Activated CD8-positive, alpha-beta T cell treated with anti-CD3 and anti-CD28 coated beads for 36 hours (primary cell): ENCODE results near the gene DNAJB13. TPM values are rescaled to one million over a fixed set of nuclear protein-coding genes. Genes with fewer than 3 reads are reported as not detected.
"Not testable (repeated sequence)": the region's sequence is repeated elsewhere in the genome, so short reads cannot be mapped to it uniquely, and the experiment has no call there.

Source experiments
- ATAC-seq: fragments of 200-7000 bp; cut with Tn5 transposase; one replicate; pipeline ENCODE4 v1.10.0; 2021; ENCODE audit warnings: mild to moderate bottlenecking, moderate library complexity
- CTCF ChIA-PET: fragments of 350-600 bp; sonication (Branson Sonifier 250); formaldehyde crosslinking; loops from one replicate; lab custom pipeline; 2021; ENCODE audit warnings: antibody characterized with exemption; lab: Charles Lee
- POLR2A ChIA-PET: fragments of 350-600 bp; sonication (Branson Sonifier 250); formaldehyde crosslinking; loops from one replicate; lab custom pipeline; 2021; ENCODE audit warnings: antibody characterized with exemption; lab: Charles Lee
- DNase-seq: peaks from one replicate; pipeline ENCODE4 v3.0.0-alpha.2; 2020
- H3K27ac Mint-ChIP-seq: one replicate; pipeline ENCODE4 v1.8.0; 2021; ENCODE audit warnings: mild to moderate bottlenecking, mixed read lengths
- H3K27me3 Mint-ChIP-seq: one replicate; pipeline ENCODE4 v1.8.0; 2021; ENCODE audit warnings: mixed read lengths
- H3K36me3 Mint-ChIP-seq: one replicate; pipeline ENCODE4 v1.8.0; 2021; ENCODE audit warnings: low read depth, mixed read lengths
- H3K4me1 Mint-ChIP-seq: one replicate; pipeline ENCODE4 v1.8.0; 2021; ENCODE audit warnings: low read depth, mixed read lengths
- H3K4me3 Mint-ChIP-seq: one replicate; pipeline ENCODE4 v1.8.0; 2021; ENCODE audit warnings: mild to moderate bottlenecking, moderate library complexity, mixed read lengths
- H3K9me3 Mint-ChIP-seq: one replicate; pipeline ENCODE4 v1.8.0; 2021; ENCODE audit warnings: mixed read lengths
- intact Hi-C: fragments of 100-400 bp; cut with micrococcal nuclease; formaldehyde crosslinking; loops from one replicate; pipeline ENCODE4 v1.10.0; 2022
- total RNA-seq, 2 experiments: library from RNA; stranded (reverse); gene quantifications; one replicate each; pipeline ENCODE4 v1.2.3, GENCODE V29; 2021
- TF ChIP-seq, protein P1 (sequence below): fragments of 200-600 bp; IDR thresholded peaks from one replicate; pipeline ENCODE4 v1.8.0; 2022; ENCODE audit warnings: antibody characterized with exemption, mild to moderate bottlenecking

The DNAJB13 gene
- total RNA-seq, 2 experiments from 2014 or later = 0.18 TPM; not detected in 1

DNA sequence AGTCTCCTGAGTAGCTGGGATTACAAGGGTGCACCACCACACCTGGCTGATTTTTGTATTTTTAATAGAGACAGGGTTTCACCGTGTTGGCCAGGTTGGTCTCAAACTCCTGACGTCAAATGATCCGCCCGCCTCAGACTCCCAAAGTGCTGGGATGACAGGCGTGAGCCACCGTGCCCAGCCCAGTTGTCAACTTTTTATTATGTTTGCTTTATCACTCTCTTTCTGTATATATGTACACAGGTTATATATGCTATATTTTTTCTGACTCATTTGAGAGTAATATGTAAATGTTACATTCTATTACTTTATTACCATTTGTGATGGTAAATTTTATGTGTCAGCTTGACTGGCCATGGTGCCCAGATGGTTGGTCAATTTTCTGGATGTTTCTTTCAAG lies 18.9 kb upstream of the DNAJB13 start:
- intact Hi-C loops = no loop called here
- H3K36me3 Mint-ChIP-seq = peaks cover 18% of the 10 kb centered on the region
- H3K9me3 Mint-ChIP-seq = no peaks in the 10 kb centered on the region
- H3K4me3 Mint-ChIP-seq = no peak overlapping the region
- ChIA-PET CTCF (interaction anchor here (0.9 to 1.4 kb wide), 2 partner anchors 9 to 10 kb away, joined by 3 read pairs; no protein-coding TSS in a partner anchor), POLR2A (no interaction called here)
- no peak overlapping the region for H3K27ac Mint-ChIP-seq
- no peaks in the 10 kb centered on the region for H3K4me1 Mint-ChIP-seq
- no peak for ATAC-seq
- no peaks in the 10 kb centered on the region for H3K27me3 Mint-ChIP-seq
- TF ChIP-seq, protein P1, sequence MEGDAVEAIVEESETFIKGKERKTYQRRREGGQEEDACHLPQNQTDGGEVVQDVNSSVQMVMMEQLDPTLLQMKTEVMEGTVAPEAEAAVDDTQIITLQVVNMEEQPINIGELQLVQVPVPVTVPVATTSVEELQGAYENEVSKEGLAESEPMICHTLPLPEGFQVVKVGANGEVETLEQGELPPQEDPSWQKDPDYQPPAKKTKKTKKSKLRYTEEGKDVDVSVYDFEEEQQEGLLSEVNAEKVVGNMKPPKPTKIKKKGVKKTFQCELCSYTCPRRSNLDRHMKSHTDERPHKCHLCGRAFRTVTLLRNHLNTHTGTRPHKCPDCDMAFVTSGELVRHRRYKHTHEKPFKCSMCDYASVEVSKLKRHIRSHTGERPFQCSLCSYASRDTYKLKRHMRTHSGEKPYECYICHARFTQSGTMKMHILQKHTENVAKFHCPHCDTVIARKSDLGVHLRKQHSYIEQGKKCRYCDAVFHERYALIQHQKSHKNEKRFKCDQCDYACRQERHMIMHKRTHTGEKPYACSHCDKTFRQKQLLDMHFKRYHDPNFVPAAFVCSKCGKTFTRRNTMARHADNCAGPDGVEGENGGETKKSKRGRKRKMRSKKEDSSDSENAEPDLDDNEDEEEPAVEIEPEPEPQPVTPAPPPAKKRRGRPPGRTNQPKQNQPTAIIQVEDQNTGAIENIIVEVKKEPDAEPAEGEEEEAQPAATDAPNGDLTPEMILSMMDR = no peak
- DNase-seq = no peak

GRCh38 chr11:73932781-73933180 lies 18.0 kb upstream of the DNAJB13 start:
- ATAC-seq (no peak), DNase-seq (no peak)
- Mint-ChIP-seq H3K9me3 (no peaks in the 10 kb centered on the region), H3K4me1 (no peaks in the 10 kb centered on the region), H3K27ac (no peak overlapping the region), H3K27me3 (no peaks in the 10 kb centered on the region), H3K36me3 (peaks cover 17% of the 10 kb centered on the region), H3K4me3 (no peak overlapping the region)
- ChIA-PET POLR2A (no interaction called here), CTCF (interaction anchor here (0.9 kb wide), 1 partner anchor 8 kb away, joined by 3 read pairs; no protein-coding TSS in a partner anchor)
- intact Hi-C loops = no loop called here
- TF ChIP-seq, protein P1 = no peak

DNA sequence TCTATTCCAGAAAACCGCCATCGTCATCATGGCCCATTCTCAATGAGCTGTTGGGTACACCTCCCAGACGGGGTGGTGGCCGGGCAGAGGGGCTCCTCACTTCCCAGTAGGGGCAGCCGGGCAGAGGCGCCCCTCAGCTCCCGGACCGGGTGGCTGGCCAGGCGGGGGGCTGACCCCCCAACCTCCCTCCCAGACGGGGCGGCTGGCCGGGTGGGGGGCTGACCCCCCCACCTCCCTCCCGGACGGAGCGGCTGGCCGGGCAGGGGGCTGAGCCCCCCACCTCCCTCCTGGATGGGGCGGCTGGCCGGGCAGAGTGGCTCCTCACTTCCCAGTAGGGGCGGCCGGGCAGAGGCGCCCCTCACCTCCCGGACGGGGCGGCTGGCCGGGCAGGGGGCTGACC lies 14.8 kb upstream of the DNAJB13 start:
- peaks cover 18% of the 10 kb centered on the region for H3K36me3 Mint-ChIP-seq
- intact Hi-C loops, ATAC-seq, CTCF ChIA-PET, POLR2A ChIA-PET, DNase-seq, H3K4me3 Mint-ChIP-seq, H3K27ac Mint-ChIP-seq, H3K4me1 Mint-ChIP-seq, H3K9me3 Mint-ChIP-seq, H3K27me3 Mint-ChIP-seq: not testable (repeated sequence)

- Mint-ChIP-seq H3K9me3 (peaks cover 6% of the 10 kb centered on the region), H3K36me3 (peaks cover 21% of the 10 kb centered on the region), H3K4me1 (peaks cover 3% of the 10 kb centered on the region), H3K27ac (no peak overlapping the region), H3K27me3 (no peaks in the 10 kb centered on the region), H3K4me3 (no peak overlapping the region)
- DNase-seq = no peak
- TF ChIP-seq, protein P1 = no peak
- ChIA-PET POLR2A (no interaction called here), CTCF (no interaction called here)
- intact Hi-C loops = no loop called here
- no peak for ATAC-seq
These were observed 11.7 kb upstream of the DNAJB13 start for GRCh38 chr11:73939096-73939495.

DNA sequence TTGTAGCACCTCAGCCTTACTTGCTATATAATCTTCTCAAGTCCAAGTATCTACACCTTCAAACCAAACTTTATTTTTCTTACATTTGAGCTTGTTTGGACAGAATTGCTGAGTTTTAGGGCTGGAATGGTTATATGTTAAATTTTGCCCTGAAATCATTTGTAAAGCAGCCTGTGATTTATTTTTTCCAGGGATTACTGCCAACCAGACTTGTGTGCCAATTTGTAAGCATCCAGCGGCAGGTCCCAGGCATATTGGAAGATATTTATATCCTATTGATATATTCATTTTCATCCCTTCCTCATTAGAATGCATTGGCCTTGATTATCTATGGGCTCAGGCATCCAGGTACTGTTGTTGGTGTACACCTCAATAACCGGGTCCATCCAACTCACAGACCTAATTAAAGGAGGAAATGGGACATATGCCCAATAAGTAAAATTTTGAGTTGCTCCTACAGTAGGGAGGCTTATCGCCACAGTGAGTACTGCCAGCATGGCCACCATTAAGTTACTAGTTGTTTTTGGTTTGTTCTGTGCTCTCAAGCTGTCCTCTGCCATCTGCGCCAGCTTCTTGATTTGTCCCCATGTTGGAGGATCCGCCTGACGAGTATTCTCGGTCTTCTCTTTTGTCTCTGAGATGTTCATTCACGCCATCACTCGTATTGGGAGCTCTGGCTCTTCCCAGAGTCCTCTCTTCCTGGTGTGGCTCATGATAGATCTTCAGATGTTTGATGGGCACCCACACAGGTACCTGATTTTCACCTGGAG lies 9.8 kb upstream of the DNAJB13 start:
- intact Hi-C loops = no loop called here
- ChIA-PET CTCF (interaction anchor here (1.1 to 1.4 kb wide), 2 partner anchors 9 kb away, joined by 3 read pairs; no protein-coding TSS in a partner anchor), POLR2A (no interaction called here)
- TF ChIP-seq, protein P1 = no peak
- Mint-ChIP-seq H3K36me3 (peaks cover 14% of the 10 kb centered on the region), H3K27ac (no peak overlapping the region), H3K4me1 (peaks cover 3% of the 10 kb centered on the region), H3K4me3 (no peak overlapping the region), H3K27me3 (no peaks in the 10 kb centered on the region), H3K9me3 (peaks cover 6% of the 10 kb centered on the region)
- ATAC-seq (no peak), DNase-seq (no peak)
